ENCODE results near the gene CPA3. TPM values are rescaled to one million over a fixed set of nuclear protein-coding genes. Genes with fewer than 3 reads are reported as not detected.

The CPA3 gene
- total RNA-seq: 1 to 10 TPM; 1.8 to 4.4 (median 2.4) TPM

GRCh38 chr3:148865049-148865448, at the start of gene CPA3:
TSS of gene CPA3 (plus strand) at chr3:148865296. CDS start at chr3:148865308, 12 bp downstream.
- no peak within 1 kb of the TSS for H3K27ac ChIP-seq
- H3K9me3 ChIP-seq: no peaks in the 10 kb centered on the region
- no peaks in the 10 kb centered on the region for H3K36me3 ChIP-seq
- DNase-seq (ENCODE audit: low spot score in 2 of 2): no peak
- 79% methylated on average over 1 of the region's 1 CpG for WGBS
- H3K4me3 ChIP-seq: no peak within 1 kb of the TSS
- no peaks in the 10 kb centered on the region for H3K4me1 ChIP-seq
- no peaks in the 10 kb centered on the region for H3K27me3 ChIP-seq
- TF ChIP-seq POLR2AphosphoS5 (IDR thresholded peaks at IDR 0.05): no peak
- TF ChIP-seq CTCF (IDR thresholded peaks at IDR 0.05): no peak
- TF ChIP-seq POLR2A (IDR thresholded peaks at IDR 0.05): no peak
- TF ChIP-seq EP300 (IDR thresholded peaks at IDR 0.05): no peak

- H3K27ac ChIP-seq: no peak overlapping the region
- DNase-seq (ENCODE audit: low spot score in 2 of 2): no peak
- no peak overlapping the region for H3K4me3 ChIP-seq
- no peaks in the 10 kb centered on the region for H3K27me3 ChIP-seq
- H3K4me1 ChIP-seq: no peaks in the 10 kb centered on the region
- TF ChIP-seq CTCF (IDR thresholded peaks at IDR 0.05) (no peak), POLR2A (IDR thresholded peaks at IDR 0.05) (no peak), POLR2AphosphoS5 (IDR thresholded peaks at IDR 0.05) (no peak), EP300 (IDR thresholded peaks at IDR 0.05) (no peak)
- H3K9me3 ChIP-seq: no peaks in the 10 kb centered on the region
- H3K36me3 ChIP-seq: no peaks in the 10 kb centered on the region
- WGBS: 58% methylated on average over 11 of the region's 11 CpGs
Observed at GRCh38 chr3:148815316-148816110, 49.6 kb upstream of the CPA3 start.

- Histone ChIP-seq H3K27me3 (no peaks in the 10 kb centered on the region), H3K9me3 (no peaks in the 10 kb centered on the region), H3K27ac (no peak overlapping the region), H3K4me3 (no peak overlapping the region), H3K4me1 (no peaks in the 10 kb centered on the region), H3K36me3 (no peaks in the 10 kb centered on the region)
- no peak for TF ChIP-seq POLR2A (IDR thresholded peaks at IDR 0.05)
- TF ChIP-seq POLR2AphosphoS5 (IDR thresholded peaks at IDR 0.05): no peak
- TF ChIP-seq EP300 (IDR thresholded peaks at IDR 0.05): no peak
- TF ChIP-seq CTCF (IDR thresholded peaks at IDR 0.05): no peak
- no peak for DNase-seq (ENCODE audit: low spot score in 2 of 2)
- WGBS: 57% methylated on average over 2 of the region's 2 CpGs
Observed at GRCh38 chr3:148816427-148816826, 48.7 kb upstream of the CPA3 start.

GRCh38 chr3:148816981-148817525, 48.0 kb upstream of the CPA3 start:
- no peaks in the 10 kb centered on the region for H3K27me3 ChIP-seq
- no peak for DNase-seq (ENCODE audit: low spot score in 2 of 2)
- no peaks in the 10 kb centered on the region for H3K9me3 ChIP-seq
- no peak overlapping the region for H3K4me3 ChIP-seq
- no peak overlapping the region for H3K27ac ChIP-seq
- TF ChIP-seq EP300 (IDR thresholded peaks at IDR 0.05): no peak
- no peak for TF ChIP-seq POLR2A (IDR thresholded peaks at IDR 0.05)
- no peak for TF ChIP-seq POLR2AphosphoS5 (IDR thresholded peaks at IDR 0.05)
- TF ChIP-seq CTCF (IDR thresholded peaks at IDR 0.05): no peak
- H3K4me1 ChIP-seq: no peaks in the 10 kb centered on the region
- 43% methylated on average over 3 of the region's 3 CpGs for WGBS
- H3K36me3 ChIP-seq: no peaks in the 10 kb centered on the region
